Neutrophil (primary cell): ENCODE results near the gene DDX21.
"Not testable (repeated sequence)": the region's sequence is repeated elsewhere in the genome, so short reads cannot be mapped to it uniquely, and the experiment has no call there.

Experiments used
- H3K27ac ChIP-seq: fragments of 200-600 bp; sonication (generic); 2 replicates; pipeline ENCODE4 v1.5.1; 2016; ENCODE audit warnings: mild to moderate bottlenecking, moderate library complexity
- H3K27me3 ChIP-seq: fragments of 200-600 bp; sonication (generic); 2 replicates; pipeline ENCODE4 v1.6.0; 2016; ENCODE audit warnings: mild to moderate bottlenecking
- H3K36me3 ChIP-seq: fragments of 200-600 bp; sonication (generic); 2 replicates; pipeline ENCODE4 v1.5.1; 2017
- H3K4me1 ChIP-seq, 2 experiments: fragments of 200-600 bp in 1 of 2; sonication (generic) in 1 of 2; 1 replicate in 1 of 2; 2 replicates in 1 of 2; pipeline versions ENCODE4 v1.5.1 to v1.6.1; 2013 to 2016; ENCODE audit warnings: low read depth in 1 of 2, low read length in 1 of 2, mild to moderate bottlenecking in 1 of 2, moderate library complexity in 1 of 2; ENCODE audit not compliant: control insufficient read depth in 1 of 2, insufficient read depth in 1 of 2
- H3K4me3 ChIP-seq, 2 experiments: fragments of 200-600 bp in 1 of 2; sonication (generic) in 1 of 2; 1 replicate in 1 of 2; 2 replicates in 1 of 2; pipeline ENCODE4 v1.5.1; 2013 to 2016; ENCODE audit warnings: low read depth in 1 of 2, low read length in 1 of 2, mild to moderate bottlenecking in 1 of 2, moderate library complexity in 1 of 2
- H3K9me3 ChIP-seq: fragments of 200-600 bp; sonication (generic); 2 replicates; pipeline ENCODE4 v1.5.1; 2016
- CTCF ChIP-seq: fragments of 200-600 bp; sonication (generic); IDR thresholded peaks from 2 replicates; pipeline ENCODE4 v1.5.1; 2016; ENCODE audit warnings: antibody characterized with exemption

The DDX21 gene

DNA sequence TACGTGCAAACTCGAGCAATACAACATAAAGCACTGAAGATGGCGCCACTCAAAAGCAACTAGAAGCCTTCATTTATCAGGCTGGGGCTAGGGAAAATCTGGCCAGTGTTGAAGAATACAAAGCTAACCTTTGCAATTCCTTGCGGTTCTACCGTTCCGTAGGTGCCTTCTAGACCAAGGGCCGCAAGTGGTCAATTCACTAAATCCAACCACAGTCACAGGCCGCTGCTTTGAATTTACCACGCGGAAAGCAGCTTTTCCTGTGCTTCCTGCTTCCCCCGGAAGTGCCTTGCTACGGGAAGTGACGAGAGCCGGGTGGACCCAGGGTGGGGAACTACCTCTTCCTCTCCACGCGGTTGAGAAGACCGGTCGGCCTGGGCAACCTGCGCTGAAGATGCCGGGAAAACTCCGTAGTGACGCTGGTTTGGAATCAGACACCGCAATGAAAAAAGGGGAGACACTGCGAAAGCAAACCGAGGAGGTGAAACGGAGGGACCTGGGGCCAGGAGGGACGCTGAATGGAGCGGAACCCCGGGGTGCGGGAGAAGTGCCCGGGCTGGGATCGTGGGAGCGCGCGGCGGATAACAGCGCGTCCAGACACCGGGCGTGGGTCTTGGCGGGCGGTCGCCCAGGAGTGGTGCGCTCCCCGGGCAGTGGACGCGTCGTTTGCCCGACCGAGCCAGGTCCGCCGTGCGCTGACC lies at the start of gene DDX21:
DDX21 (plus strand) TSS at position 339 of the 701 bp plus-strand sequence; CDS start at position 395, 56 bp downstream.
- Histone ChIP-seq H3K27me3 (no peaks in the 10 kb centered on the region), H3K27ac (peak within 1 kb of the TSS; percentile 89), H3K9me3 (no peaks in the 10 kb centered on the region), H3K4me1 (peaks cover 45 to 48% of the 10 kb centered on the region in 2 experiments), H3K4me3 (peak within 1 kb of the TSS; percentile 84 to 90), H3K36me3 (no peaks in the 10 kb centered on the region)
- TF ChIP-seq CTCF = peak; percentile 59

- no peak for TF ChIP-seq CTCF
- H3K9me3 ChIP-seq = no peaks in the 10 kb centered on the region
- no peak overlapping the region for H3K4me3 ChIP-seq
- H3K27ac ChIP-seq = no peak overlapping the region
- no peaks in the 10 kb centered on the region for H3K27me3 ChIP-seq
- H3K36me3 ChIP-seq = peaks cover 21% of the 10 kb centered on the region
- H3K4me1 ChIP-seq = no peaks in the 10 kb centered on the region
These were observed 31.4 kb upstream of the DDX21 start for GRCh38 chr10:68924593-68924992.

- no peaks in the 10 kb centered on the region for H3K27me3 ChIP-seq
- no peak overlapping the region for H3K27ac ChIP-seq
- no peaks in the 10 kb centered on the region for H3K9me3 ChIP-seq
- TF ChIP-seq CTCF = no peak
- no peaks in the 10 kb centered on the region for H3K4me1 ChIP-seq
- H3K36me3 ChIP-seq = peaks cover 17% of the 10 kb centered on the region
- H3K4me3 ChIP-seq = no peak overlapping the region
These were observed 30.5 kb upstream of the DDX21 start for GRCh38 chr10:68925489-68925888.

DNA sequence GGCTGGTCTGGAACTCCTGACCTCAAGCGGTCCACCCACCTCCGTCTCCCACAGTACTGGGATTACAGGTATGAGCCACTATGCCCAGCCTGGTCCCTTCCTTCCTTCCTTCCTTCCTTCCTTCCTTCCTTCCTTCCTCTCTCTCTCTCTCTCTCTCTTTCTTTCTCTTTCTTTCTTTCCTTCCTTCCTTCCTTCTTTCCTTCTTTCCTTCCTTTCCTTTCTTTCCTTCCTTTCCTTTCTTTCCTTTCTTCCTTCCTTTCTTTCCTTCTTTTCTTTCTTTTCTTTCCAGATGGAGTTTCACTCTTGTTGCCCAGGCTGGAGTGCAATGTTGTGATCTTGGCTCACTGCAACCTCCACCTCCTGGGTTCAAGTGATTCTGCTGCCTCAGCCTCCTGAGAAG lies 26.8 kb upstream of the DDX21 start:
- H3K9me3 ChIP-seq, H3K27ac ChIP-seq, H3K27me3 ChIP-seq, H3K4me3 ChIP-seq, H3K4me1 ChIP-seq: not testable (repeated sequence)
- peaks cover 30% of the 10 kb centered on the region for H3K36me3 ChIP-seq

DNA sequence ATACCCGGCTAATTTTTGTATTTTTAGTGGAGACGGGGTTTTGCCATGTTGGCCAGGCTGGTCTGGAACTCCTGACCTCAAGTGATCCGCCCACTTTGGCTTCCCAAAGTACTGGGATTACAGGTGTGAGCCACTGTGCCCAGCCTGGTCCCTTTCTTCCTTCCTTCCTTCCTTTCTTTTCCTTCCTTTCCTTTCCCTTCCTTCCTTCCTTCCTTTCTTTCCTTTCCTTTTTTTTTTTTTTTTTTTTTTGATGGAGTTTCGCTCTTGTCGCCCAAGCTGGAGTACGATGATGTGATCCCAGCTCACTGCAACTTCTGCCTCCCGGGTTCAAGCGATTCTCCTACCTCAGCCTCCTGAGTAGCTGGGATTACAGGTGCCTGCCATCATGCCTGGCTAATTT lies 26.1 kb upstream of the DDX21 start:
- not testable (repeated sequence) for H3K9me3 ChIP-seq, H3K4me3 ChIP-seq, H3K27ac ChIP-seq, H3K4me1 ChIP-seq, H3K27me3 ChIP-seq
- peaks cover 37% of the 10 kb centered on the region for H3K36me3 ChIP-seq

DNA sequence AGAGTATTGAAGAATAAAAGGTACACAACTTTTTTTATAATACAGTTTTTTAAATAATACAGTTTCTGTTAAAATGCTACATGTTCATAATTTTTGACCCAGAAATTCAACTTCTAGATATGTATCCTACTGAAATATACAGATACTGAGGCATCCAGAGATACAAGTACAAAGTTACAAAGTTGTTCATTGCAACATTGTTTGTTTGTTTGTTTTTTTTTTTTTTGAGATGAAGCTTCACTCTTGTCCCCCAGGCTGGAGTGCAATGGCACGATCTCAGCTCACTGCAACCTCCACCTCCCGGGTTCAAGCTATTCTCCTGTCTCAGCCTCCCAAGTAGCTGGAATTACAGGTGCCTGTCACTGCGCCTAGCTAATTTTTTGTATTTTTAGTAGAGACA lies 23.1 kb upstream of the DDX21 start:
- not testable (repeated sequence) for H3K4me3 ChIP-seq, H3K9me3 ChIP-seq, H3K27me3 ChIP-seq, H3K27ac ChIP-seq, H3K4me1 ChIP-seq
- peaks cover 57% of the 10 kb centered on the region for H3K36me3 ChIP-seq

- Histone ChIP-seq H3K4me3 (no peak overlapping the region), H3K9me3 (no peaks in the 10 kb centered on the region), H3K27ac (no peak overlapping the region), H3K36me3 (peaks cover 72% of the 10 kb centered on the region), H3K4me1 (no peaks in the 10 kb centered on the region), H3K27me3 (no peaks in the 10 kb centered on the region)
- no peak for TF ChIP-seq CTCF
These were observed 21.0 kb upstream of the DDX21 start for GRCh38 chr10:68934994-68935393.
